GM19372 (cell line): ENCODE results near the gene RTN4IP1.

Experiments
- ATAC-seq: cut with Tn5 transposase; IDR thresholded peaks from one replicate; pipeline ENCODE4 v1.9.1; 2021; ENCODE audit warnings: mild to moderate bottlenecking, low read depth, moderate library complexity; ENCODE audit not compliant: unreplicated experiment

Gene RTN4IP1, protein sequence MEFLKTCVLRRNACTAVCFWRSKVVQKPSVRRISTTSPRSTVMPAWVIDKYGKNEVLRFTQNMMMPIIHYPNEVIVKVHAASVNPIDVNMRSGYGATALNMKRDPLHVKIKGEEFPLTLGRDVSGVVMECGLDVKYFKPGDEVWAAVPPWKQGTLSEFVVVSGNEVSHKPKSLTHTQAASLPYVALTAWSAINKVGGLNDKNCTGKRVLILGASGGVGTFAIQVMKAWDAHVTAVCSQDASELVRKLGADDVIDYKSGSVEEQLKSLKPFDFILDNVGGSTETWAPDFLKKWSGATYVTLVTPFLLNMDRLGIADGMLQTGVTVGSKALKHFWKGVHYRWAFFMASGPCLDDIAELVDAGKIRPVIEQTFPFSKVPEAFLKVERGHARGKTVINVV

DNA sequence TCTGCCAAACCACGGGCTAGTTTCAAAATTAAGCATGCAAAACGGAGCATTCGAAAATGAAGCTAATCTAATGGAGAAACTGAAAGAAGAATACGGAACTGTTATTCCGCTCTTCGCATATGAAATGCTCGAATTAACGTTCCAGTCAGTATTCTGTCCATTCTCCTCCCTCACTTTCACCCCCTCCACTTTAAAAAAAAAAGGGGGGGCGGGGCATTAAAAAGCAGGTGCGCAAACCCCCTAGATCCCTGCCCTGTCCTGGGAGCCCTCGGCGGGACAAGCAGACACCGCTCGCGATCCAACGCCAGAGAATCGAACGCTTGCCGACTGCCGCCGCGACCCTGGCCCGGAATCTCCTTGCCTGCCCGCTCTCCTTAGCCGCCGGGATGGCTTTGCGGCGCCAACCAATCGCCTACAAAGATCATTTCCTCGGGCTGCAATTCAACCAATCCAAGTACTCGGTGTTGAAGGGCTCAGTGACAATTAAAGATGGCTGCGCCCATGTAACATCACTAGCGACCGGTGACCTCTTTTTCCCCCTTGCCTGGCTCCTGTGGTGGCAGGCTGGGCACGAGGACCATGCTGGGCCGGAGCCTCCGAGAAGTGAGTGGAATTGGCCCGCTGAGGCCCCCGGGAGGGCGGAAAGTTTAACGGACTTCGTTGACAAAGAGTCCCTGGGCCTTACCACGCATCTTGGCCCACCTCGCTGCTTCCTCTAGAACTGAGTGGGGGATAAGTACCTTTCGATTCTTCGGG is at the start of gene RTN4IP1, which contains the start of gene QRSL1:
RTN4IP1 (minus strand) TSS at position 396 of the 756 bp plus-strand sequence. CDS start 477 bp downstream, outside the sequence.
QRSL1 (plus strand) TSS at position 476 of the 756 bp plus-strand sequence; CDS start at position 580, 104 bp downstream.
- peak; percentile 76 for ATAC-seq

DNA sequence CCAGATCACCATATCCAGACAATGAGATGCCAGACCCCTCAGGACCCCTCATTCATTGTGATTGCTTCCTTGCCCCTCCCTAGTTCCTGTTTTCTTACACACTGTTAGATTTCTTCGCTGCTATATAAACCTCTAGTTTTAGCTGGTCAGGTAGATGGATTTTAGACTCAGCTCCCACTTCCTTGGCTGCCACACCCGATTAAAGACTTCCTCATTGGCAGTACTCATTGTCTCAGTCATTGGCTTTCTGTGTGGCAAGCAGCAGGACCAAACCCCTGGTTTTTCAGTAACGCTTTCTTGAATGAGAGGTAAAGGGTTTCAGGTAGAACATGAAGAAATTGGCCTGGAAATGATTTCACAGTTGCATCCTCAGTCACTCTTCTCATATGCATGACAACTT is 48.0 kb upstream of the RTN4IP1 start:
- no peak for ATAC-seq

DNA sequence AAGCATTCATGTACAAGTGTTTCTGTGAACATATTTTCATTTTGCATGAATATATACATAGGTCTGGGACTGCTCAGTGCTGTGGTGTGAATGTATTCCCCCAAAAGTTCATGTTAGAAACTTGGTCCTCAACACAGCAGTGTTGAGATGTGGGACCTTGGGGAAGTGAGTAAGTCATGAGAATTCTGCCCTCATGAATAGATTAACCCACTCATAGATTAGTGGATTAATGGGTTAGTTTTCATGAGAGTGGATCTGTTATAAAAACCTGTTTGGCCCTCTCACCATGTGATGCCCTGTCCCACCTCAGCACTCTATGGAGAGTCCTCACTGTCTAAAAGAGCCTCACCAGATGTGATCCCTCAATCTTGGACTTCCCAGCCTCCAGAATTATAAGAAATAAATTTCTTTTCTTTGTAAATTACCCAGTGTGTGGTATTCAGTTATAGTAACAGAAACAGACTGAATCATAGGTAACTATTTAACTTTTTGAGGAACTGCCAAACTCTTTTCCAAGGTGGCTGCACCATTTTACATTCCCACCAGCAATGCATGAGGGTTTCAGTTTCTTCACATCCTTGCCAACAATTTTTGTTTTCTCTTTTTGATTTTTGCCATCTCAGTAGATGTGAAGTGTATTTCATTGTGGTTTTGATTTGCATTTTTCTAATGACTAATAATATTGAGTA is 45.4 kb upstream of the RTN4IP1 start:
- no peak for ATAC-seq

DNA sequence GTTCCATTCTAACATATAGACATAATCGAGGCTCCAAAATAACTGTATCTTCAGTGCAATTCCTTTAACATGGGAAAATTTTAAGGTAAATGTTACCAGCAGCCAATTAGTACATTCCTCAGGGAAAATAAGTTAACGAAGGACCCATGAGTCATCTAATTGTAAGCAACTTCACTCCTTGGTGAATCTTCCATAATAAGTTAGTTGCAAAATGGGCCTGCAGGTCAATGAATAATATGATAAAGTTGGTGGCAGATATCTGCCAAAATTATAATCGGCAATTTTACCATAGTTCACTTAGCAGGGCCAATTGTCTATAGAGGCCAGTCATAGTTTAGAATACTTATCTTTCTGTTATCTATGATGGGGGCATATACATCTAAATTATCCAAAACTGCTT is 42.4 kb upstream of the RTN4IP1 start:
- no peak for ATAC-seq

DNA sequence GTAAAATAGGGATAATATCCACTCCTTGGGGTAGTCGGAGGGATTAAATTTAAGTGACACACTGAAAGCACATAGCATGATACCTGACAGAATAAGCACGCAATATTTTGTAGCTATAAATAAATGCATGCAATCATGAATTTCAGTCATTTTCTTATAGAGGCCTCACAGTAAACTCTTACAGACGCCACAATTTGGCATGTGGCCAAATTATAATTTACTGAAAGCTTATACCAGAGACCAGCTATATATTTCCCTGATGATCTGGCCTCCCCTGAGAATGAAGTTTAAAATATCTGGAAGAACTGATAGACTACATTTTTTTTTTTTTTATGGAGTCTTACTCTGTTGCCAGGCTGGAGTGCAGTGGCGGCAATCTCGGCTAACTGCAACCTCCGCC is 40.9 kb upstream of the RTN4IP1 start:
- ATAC-seq = no peak

DNA sequence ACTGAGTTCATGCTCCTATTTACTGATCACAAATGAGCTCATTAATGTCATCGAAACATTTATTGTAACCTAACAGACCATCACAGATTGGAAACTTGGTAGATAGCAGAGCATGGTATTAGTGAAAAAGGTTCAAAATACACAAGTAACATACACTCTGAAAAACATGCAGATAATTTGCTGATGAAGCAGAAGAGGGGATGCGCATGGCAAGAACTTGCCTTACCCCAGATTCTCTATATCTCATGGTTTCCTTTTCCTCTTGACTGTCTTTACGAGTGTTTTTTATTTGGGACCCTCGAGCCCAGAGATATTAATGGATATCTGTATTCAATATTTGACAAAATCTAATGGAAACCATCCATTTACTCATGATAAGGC is 37.7 kb upstream of the RTN4IP1 start:
- no peak for ATAC-seq

DNA sequence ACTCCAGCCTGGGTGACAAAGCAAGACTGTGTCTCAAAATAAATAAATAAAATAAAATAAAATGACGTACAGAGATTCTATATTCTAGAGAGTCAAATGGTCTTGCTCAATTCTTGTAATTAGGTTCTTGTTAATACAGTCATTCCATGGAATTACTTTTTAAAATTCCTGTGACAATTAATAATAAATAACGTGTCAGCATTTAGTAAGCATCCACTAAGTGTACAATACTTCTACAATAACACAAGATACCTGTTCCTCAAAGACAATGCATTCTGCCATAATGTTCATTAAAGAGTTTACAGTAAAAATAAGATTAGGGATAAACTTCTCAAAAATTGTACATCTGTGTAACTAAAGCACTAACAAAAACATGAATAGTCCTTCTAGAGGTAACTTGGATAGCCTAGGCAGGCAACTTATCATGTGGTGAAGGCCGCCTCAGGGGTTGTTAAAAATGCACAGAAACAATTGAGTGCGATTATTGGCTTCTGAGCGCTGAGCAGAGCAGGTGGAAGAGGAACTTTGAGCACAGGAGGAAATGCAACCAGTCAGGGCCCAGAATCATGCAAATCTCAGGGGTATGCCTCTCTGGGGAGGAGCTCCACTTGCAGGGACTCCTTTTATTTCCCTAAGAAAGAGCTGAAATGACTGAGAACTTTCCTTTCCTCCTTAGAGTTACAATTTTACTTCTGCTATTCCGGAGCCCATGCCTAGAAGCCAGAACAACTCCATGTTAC is 37.2 kb upstream of the RTN4IP1 start:
- ATAC-seq = peak; percentile 96

DNA sequence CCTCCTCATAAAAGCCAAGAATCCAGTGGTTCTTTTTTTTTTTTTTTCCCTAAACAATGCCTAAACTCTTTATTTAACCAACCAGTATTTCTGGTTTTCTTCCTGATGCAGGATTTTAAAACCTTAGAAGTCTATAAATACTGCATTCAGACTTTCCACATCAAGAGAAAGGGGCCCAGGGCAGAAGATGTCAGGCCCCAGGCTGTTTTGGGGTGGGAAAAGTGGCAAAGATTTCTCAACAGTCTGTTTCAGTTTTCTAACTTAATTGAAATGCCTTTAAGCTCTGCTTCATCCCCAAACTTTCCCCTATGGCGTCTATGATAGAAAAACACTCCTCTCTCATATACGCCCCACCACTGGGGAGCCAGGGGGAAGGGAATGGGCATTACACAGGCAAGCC is 33.2 kb upstream of the RTN4IP1 start:
- ATAC-seq = no peak

DNA sequence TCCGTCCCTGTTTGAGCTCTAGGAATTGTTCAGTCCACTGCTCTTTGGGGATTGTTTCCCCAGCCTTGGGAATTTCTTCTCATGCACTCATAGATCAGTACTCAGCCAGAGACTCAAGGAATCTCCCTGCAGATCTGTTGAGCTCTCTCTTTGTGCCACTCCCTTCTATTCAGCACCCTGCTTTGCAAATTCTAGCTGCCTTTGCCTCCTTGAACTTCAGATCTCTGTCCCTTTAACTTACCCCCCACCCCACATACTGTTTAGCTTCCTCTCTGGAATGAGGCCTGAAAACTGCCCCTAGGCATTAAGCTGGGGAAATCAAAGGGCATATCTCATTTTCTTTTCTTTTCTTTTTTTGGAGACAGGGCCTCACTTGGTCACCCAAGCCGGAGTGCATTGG is 30.6 kb upstream of the RTN4IP1 start:
- no peak for ATAC-seq

DNA sequence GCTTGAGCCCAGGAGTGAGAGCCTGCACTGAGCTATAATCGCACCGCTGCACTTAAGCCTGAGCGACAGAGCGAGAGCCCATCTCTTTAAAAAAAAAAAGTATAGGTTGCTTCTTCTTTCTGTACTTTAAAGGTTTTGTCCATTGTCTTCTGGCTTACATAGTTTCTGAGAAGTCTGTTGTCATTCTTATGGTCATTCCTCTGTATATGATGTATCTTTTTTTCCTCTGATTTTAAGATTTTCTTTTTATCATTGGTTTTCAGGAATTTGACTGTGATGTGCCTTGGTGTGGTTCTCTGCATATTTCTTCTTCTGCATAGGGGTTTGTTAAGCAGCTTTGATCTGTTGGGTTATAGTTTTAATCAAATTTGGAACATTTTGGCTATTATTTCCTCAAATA is 29.2 kb upstream of the RTN4IP1 start:
- ATAC-seq = no peak

DNA sequence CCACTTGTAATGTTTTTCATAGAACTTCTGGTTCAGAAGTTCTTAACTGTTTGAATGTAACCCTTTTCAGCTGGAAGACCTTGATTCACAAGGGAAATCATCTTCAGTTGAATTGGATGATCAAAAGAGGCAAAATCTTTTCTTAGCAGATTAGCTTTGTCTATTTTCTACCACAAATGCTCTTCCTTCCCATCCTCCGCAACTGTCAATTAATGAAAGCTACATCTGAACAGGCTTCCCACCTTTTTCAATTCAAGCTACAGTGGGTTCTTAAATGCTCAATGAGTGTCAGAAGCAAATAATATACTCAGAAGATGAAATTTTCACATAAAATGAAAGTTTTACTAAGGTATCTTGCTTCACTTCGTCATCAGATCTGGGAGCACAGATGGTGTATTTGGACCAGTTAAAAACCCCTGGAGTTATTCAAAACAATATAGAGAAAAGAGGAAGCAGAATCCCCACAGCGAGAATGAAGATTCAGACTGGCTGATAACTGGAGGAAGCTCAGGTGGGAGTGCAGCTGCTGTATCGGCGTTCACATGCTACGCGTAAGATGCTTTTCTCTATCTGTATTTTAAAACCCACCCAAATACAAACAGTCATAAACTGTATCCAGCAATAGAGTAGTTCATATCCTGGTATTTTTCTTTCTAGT is 19.5 kb upstream of the RTN4IP1 start:
- ATAC-seq = no peak

DNA sequence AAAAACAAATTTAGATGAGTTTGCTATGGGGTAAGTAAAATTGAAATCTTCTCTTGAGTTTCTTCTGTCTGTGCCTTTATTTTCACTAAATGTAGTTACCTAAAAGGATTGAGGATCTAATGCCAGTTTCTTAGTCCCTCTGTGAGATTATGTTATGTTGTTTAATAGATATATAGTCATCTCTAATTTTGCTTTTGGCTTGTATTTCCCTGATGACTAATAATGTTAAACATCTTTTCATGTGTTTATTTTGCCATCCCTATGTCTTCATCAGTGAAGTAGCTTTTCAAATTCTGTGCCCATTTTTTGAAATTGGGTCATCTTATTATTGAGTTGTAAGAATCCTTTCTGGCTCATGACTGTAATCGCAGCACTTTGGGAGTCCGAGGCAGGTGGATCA is 13.8 kb upstream of the RTN4IP1 start:
- ATAC-seq = no peak

DNA sequence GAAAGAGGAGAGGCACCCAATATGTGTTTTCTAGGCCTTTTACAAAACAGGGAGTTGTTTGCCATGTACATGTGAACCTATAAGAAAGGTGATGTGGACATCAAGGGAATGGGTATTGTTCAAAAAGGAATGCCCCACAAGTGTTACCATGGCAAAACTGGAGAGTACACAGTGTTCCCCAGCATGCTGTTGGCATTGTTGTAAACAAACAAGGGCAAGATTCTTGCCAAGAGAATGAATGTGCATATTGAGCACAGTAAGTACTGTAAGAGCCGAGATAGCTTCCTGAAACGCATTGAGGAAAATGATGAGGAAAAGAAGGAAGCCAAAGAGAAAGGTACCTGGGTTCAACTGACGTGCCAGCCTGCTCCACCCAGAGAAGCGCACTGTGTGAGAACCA is 13.2 kb upstream of the RTN4IP1 start:
- ATAC-seq = no peak

DNA sequence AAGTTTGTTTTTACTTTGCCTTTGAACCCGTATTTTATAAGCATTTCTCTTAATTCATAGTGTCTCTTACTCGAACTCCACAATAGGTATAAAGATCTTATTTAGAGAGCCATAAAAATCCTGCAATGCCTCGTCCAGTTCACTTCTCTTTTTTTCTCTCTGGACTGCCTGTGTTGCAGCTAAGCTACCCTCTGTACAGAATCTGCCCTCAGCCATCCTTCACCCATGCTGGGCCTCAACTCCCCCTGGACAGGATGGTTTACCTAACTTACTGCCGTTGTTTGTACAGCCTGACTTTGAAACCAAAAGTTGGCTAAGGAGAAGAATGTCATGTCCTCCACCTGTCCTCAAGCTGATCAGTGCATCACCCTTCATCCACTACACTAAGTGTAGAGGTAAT is 10.5 kb upstream of the RTN4IP1 start:
- no peak for ATAC-seq

DNA sequence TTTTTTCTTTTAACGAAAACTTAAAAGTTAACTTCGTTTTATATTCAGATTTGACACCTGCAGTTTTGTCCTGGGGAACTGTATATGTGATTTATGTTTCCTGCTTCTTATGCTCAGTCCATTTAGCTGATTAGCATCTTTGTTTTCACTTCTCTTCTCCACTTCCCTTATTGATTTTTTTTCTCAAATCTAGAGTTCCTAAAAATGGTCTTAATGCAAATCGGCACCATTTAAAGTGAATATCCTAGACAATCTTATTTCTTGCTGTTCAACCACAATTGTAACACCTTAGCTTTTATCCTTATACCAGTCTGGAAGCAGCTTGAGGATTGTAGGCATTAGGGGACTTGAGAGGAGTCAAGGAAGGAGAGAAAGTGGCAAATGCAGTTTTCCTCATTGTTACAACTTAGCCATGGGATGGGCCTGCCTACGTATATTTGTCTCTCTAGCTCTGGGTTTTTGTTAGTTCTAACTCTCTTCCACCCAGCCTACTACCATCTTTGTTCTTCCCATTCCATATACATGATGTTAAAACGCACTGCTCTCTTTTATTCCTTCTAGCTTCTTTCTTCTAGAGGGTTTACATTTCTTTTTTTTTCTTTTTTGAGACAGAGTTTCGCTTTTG is 8.5 kb upstream of the RTN4IP1 start:
- ATAC-seq = peak; percentile 79

DNA sequence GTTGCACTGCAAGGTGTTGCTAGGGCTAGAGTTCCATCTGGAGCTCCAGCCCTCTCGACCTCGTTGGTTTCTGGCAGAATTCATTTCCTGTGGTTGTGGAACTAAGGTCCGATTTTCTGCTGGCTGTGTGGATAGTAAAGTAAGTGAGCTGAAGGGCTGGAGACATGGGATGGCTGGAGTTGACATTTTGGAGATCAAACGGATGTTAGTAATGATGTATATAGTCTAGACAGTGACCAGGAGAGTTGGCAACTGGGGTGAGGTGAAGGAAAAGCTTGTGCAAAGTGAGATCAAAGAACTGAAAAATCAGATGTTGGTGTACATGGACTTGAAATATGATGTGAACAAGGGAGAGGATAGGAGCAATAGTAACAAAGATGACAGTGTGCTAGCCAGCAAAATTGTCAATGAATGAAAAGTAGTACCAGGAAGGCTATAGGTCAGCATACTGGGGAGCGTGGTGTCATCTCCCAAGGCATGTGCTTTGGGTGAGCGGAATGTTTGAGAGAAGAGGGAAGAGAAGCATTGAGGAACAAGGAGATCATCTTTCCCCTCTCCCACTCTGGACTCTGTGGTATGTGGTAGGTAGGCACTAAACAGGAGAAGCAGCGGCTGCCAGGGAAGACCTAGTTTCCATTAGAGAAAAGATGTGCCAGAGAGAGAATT is 7.9 kb upstream of the RTN4IP1 start:
- ATAC-seq = peak; percentile 27

DNA sequence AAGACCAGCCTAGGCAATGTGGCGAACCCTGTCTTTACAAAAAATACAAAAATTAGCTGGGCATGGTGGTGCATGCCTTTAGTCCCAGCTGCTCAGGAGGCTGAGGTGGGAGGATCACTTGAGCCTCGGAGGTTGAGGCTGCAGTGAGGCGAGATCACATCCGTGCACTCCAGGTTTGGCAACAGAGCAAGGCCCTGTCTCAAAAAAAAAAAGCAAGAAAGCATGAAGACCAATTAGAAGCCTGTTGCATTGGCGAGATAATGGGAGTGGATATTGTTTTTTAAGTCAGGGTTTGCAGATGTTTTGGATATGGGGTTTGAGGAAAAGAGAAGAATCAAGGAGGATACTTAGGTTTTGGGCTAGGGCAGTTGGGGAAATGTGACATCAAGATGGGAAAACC is 5.3 kb upstream of the RTN4IP1 start:
- ATAC-seq = no peak

DNA sequence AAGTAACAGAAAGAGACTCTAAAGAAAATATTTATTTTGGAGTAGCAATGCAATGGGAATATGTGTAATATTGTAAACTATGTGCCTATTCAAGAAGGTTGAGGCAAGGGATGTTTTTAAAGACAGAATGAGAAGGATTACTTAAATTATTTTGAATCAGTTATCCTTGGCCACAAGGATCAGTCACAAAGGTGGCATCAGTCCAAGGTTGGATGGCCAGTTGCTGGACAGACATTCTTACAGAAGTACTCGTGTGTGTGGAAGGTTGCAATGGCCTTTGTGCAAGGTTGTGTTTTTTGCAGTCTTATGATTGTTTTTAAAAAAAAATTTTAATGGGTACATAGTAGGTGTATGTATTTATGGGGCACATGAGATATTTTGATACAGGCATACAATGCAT is 2.0 kb upstream of the RTN4IP1 start:
- ATAC-seq = no peak

DNA sequence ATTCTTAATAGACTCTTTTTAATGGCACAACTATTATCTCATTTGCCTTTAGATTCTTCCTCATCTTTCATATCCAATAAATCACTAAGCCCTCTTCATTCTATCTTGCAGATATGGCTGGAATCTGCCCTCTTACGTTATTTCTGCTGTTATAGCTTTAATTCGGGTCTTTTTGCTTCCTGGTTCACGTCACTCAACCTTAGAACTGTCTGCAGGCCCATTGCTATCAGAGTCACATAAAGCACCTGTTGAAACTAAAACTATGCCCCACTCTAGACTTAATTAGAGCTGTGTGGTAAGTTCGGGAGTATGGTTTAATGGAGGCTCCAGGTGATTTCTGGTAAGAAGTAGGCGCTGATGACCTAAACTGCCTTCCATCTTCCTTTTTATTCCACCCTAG is 1.1 kb upstream of the RTN4IP1 start:
- no peak for ATAC-seq
